Stomach smooth muscle (tissue), 2 donors: ENCODE measurements around the gene QSOX2.

Source experiments
- H3K27ac ChIP-seq: one replicate; pipeline ENCODE4 v1.7.0; 2013; ENCODE audit warnings: mild to moderate bottlenecking, low read length, inconsistent platforms
- H3K27me3 ChIP-seq, 2 donors: one replicate each; pipeline ENCODE4 v1.7.0; 2013; ENCODE audit warnings: low read length in 2 of 2; ENCODE audit not compliant: insufficient read depth in 2 of 2, control insufficient read depth in 1 of 2
- H3K36me3 ChIP-seq, 2 donors: one replicate each; pipeline ENCODE4 v1.7.0; 2013; ENCODE audit warnings: low read length in 2 of 2; ENCODE audit not compliant: control insufficient read depth in 2 of 2, insufficient read depth in 2 of 2
- H3K4me1 ChIP-seq: one replicate; pipeline ENCODE4 v1.7.0; 2013; ENCODE audit warnings: low read length; ENCODE audit not compliant: control insufficient read depth, insufficient read depth
- H3K4me3 ChIP-seq, 2 donors: one replicate each; pipeline ENCODE4 v1.7.0; 2013; ENCODE audit warnings: low read length in 2 of 2
- H3K9ac ChIP-seq, 2 donors: one replicate each; pipeline ENCODE4 v1.7.0; 2013; ENCODE audit warnings: low read length in 2 of 2, mild to moderate bottlenecking in 1 of 2
- H3K9me3 ChIP-seq, 2 donors: one replicate each; pipeline ENCODE4 v1.7.0; 2013; ENCODE audit warnings: low read length in 2 of 2; ENCODE audit not compliant: control insufficient read depth in 2 of 2
- donor health status: healthy.
- donor health status: Pancreatic carcinoma.

QSOX2 gene

DNA sequence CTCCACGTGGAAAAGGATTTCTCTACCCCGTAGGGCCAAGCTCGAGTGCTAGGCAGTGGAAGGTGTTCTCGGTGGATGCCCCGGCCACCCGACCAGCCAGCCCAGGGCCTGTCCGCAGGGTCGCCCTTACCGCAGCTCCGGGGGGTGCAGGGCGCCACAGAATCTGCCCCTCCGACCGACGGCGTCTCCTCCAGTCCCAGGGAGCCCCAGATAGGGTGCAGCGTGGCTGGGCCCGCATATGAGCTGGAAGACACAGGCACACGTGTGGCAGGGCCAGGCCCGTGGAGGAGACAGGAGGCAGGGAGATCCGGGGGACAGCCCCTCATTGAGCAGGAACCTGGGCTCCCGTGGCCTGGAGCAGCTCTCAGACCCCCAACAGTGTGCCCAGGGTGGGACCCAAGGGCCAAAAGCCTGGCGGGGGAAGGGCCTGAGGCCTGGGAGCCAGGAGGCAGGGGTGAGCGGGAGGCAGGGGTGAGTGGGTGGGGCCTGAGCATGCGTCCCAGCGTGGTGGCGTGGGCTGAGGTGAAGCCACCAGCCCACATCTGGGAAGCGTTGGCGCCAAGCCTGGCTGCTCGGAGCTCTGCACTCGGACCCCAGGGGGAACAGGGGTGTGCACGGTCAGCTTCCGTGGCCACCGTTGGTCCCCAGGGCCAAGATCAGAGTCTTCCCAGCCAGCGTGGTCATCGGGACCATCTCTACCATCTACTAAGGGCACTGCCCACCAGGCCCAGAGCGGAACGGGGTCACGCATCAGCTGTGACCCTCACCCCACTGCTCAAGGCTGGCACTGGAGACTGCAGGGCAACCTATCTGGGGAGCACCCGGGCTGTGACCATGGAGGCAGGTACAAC lies 36.0 kb upstream of the QSOX2 start:
- no peak overlapping the region for H3K27ac ChIP-seq
- H3K4me3 ChIP-seq: no peak overlapping the region
- no peaks in the 10 kb centered on the region for H3K36me3 ChIP-seq
- no peaks in the 10 kb centered on the region for H3K9me3 ChIP-seq
- H3K27me3 ChIP-seq: peaks cover 22 to 31% of the 10 kb centered on the region in 2 donors
- no peak overlapping the region for H3K9ac ChIP-seq
- H3K4me1 ChIP-seq: peaks cover 5% of the 10 kb centered on the region

DNA sequence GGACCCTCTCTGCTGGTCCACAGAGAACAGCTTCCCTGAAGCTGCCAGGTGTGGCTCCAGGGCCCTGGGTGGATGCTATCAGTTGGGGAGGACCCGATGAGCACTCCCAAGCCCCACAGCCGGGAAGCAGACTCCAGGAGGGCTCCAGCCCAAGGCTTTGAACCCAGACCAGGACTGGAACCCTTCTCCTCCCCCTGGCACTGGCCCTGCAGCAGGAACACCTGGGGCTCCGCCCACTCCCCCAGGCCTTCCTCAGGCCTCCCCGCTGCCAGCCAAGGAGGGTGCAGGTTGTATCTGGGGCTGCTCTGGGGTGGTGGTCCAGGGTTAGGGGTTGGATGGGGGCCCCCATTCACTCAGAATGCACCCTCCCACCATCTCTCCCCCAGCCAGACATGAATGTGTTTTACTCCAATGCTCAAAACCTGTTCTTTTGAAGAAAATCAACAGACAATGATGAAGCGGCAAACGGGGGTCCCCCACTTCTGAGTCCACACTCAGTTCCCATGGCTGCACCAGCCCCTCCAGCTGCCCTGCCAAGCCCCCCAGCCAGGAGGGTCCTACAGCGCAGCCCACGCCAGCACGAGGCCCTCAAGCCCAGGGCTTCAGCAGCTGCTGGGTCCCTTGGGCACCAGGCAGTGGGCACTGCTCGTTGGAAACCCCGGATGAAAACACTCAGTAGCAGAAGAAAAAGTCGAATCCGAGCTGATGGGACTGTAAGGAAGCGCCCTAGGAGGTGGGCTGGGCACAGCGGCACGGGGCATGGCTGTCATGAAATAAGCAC lies 35.1 kb upstream of the QSOX2 start:
- no peak overlapping the region for H3K9ac ChIP-seq
- H3K36me3 ChIP-seq: no peaks in the 10 kb centered on the region
- H3K27me3 ChIP-seq: peaks cover 20 to 28% of the 10 kb centered on the region in 2 donors
- H3K4me1 ChIP-seq: peaks cover 5% of the 10 kb centered on the region
- no peak overlapping the region for H3K27ac ChIP-seq
- H3K4me3 ChIP-seq: no peak overlapping the region
- no peaks in the 10 kb centered on the region for H3K9me3 ChIP-seq

DNA sequence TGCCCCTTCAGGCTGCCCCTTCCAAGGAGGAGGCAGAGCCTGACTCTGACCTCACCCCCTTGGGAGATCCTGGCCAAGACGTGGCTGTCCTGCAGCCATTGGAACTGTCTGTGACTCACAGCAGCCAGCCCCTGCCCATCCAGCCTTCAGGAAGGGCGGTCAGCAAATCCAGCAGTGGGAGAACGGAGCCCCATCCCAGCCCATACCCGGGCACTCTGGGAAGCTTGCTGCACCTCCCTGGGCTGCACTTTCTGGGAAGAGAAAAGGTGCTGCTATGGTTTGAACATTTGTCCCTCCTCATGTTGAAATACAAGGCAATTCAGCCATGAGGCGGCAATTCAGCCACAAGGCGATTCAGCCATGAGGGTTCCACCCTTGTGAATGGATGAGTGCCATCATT lies 33.9 kb upstream of the QSOX2 start:
- Histone ChIP-seq H3K27ac (no peak overlapping the region), H3K9me3 (no peaks in the 10 kb centered on the region), H3K27me3 (peaks cover 12 to 29% of the 10 kb centered on the region in 2 donors), H3K4me3 (no peak overlapping the region), H3K9ac (no peak overlapping the region), H3K4me1 (peaks cover 5% of the 10 kb centered on the region), H3K36me3 (no peaks in the 10 kb centered on the region)

DNA sequence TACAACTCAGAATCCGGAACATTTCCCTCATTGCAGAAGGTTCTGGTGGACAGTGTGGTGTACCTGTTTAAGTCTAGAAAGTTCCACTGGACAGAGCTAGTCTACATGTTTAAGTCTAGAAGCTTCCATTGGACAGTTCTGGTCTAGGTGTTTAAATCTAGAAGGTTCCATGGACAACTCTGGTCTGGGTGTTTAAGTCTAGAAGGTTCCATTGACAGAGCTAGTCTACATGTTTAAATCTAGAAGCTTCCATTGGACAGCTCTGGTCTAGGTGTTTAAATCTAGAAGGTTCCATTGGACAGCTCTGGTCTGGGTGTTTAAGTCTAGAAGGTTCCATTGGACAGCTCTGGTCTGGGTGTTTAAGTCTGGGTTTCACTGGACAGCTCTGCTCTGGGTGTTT lies 33.3 kb upstream of the QSOX2 start:
- peaks cover 5% of the 10 kb centered on the region for H3K4me1 ChIP-seq
- H3K27ac ChIP-seq: no peak overlapping the region
- no peaks in the 10 kb centered on the region for H3K9me3 ChIP-seq
- H3K9ac ChIP-seq: no peak overlapping the region
- no peaks in the 10 kb centered on the region for H3K36me3 ChIP-seq
- H3K4me3 ChIP-seq: no peak overlapping the region
- peaks cover 12 to 29% of the 10 kb centered on the region in 2 donors for H3K27me3 ChIP-seq

DNA sequence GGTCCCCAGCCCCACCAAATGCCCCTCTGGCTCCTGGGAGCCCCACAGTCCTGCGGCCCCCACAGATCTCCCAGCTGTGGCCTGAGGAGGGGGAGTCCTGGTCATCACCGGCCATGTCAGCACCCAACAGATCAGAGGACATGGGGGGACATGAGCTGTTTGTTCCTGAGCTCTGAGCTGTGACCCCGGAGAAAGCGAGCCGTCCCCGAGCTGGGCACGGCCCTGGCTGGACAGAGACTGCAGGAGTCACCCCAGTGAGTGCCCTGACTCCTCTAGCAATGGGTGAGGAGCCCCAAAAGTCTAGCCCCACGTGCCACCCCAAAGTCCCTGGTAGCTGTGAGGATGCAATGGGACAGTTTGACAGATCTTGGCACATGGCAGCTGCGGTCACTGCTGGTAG lies 32.6 kb upstream of the QSOX2 start:
- Histone ChIP-seq H3K4me3 (no peak overlapping the region), H3K27me3 (peaks cover 12 to 32% of the 10 kb centered on the region in 2 donors), H3K9ac (no peak overlapping the region), H3K4me1 (peaks cover under 1% of the 10 kb centered on the region), H3K36me3 (no peaks in the 10 kb centered on the region), H3K9me3 (no peaks in the 10 kb centered on the region), H3K27ac (no peak overlapping the region)

DNA sequence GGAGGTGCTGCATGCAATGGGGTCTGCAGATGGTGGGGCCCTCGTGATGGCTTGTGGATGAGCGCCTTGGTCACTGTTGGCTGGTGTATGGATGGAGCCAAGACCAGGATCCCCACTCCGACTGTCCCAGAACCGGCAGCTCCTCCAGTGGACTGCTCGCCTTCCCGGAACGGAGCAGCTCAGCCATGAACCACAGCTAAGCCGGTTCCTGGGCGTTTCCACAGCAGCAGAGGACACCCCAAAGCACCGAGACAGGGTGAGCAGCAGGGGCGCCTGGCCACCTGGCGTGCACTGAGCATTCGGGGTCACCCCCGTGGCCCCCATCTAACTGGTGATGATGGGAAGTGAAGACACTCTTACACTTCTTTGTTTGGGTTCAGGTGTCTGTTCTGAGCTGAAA lies 32.1 kb upstream of the QSOX2 start:
- Histone ChIP-seq H3K4me1 (no peaks in the 10 kb centered on the region), H3K9ac (no peak overlapping the region), H3K27ac (no peak overlapping the region), H3K36me3 (no peaks in the 10 kb centered on the region), H3K4me3 (no peak overlapping the region), H3K9me3 (no peaks in the 10 kb centered on the region), H3K27me3 (peaks cover 12 to 32% of the 10 kb centered on the region in 2 donors)

DNA sequence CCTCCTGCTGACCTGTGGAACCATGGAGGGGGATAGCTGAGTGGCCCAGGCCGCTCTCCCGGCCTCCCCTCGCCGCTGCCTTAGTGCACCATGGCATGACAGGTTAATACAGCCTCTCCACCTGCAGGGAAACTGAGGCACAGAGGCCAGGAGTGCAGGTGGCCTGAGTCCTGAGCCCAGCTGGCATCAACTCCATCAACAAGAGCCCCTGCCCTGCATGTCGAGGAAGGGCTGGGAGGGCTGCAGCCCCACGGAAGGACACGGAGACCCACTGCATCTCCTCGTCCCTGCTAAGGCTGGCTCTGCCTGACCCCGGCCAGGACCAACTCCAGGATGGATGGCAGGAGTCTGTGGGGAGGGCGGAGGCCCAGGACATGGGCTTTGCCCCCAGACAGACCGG lies 31.1 kb upstream of the QSOX2 start:
- H3K4me3 ChIP-seq: no peak overlapping the region
- no peaks in the 10 kb centered on the region for H3K9me3 ChIP-seq
- H3K4me1 ChIP-seq: no peaks in the 10 kb centered on the region
- peaks cover 5 to 29% of the 10 kb centered on the region in 2 donors for H3K27me3 ChIP-seq
- H3K27ac ChIP-seq: no peak overlapping the region
- H3K36me3 ChIP-seq: no peaks in the 10 kb centered on the region
- no peak overlapping the region for H3K9ac ChIP-seq

DNA sequence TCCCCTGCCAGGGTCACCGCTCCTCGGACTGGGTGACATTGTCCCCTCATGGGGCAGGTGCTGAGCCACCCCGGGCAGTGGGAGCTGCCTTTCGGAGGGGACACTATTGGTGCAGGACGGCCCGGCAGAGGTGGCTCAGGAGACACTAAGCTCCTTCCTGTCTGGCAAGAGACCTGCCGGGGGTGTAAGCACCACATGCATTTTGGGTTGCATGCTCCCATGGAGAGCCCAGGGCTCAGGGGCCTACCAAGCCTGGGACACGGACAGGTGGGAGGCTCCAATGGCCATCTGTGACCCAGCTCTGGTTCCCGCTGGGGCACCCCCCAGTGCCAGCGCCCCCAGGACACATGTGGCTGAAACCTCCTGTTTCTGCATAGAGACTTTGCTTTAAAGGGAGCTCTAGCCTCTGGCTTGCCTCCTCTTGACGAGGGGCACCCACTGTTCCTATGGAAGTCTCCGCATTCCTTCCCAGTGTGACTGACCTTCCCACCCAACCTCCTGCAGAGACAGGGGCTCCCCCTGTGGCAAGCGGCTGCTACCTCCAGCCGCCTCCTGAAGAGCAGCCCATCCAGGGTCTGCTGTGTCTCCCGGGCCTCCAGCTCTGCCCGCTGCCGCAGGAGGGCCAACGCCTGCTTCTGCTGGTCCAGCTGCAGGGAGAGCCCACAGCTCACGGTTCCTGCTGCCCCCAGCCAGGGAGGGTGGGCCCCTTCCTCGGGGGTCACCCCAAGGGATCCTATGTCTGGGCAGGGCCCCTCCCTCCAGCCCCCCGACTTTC lies 30.2 kb upstream of the QSOX2 start:
- Histone ChIP-seq H3K36me3 (no peaks in the 10 kb centered on the region), H3K9me3 (no peaks in the 10 kb centered on the region), H3K4me1 (no peaks in the 10 kb centered on the region), H3K9ac (no peak overlapping the region), H3K27me3 (peaks cover 5 to 26% of the 10 kb centered on the region in 2 donors), H3K4me3 (no peak overlapping the region), H3K27ac (no peak overlapping the region)

DNA sequence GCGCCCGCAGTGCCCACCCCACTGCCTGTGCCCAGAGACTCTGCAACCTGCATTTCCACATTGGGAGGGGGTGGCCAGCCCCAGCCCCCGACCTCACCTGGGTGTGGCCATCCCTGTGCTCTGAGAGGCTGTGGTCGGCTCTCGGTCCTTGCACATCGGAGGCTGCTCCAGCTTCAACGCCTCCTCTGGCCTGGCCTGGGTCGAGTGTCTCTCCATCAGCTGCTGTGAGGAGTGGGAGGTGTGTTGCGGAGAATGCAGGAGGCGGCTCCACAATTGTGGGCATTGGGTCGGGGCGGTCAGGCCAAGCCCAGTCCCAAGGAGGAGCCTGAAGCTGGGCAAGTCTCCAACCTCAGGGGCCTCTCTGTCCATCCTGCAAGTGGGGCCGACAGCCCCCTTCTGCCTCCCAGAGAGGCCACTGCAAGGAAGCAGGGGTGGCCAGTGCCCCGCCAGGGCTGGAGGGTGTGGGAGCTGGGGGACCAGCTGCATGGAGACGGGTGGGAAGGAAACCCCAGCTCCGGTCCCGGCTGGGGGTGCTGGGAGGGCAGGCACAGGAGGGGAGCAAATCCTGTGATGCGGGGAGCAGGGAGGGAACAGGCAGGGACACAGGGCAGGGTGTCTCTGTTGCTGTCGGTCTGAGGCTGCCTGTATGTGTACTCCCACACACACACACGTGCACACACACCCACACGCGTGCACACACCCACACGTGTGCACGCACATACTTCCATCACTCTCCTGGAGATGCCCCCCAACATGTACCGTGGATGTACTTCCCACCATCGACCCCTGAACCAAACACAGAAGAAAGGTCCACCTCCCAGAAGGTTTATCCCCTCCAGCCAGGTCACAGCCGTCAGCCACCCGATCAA lies 29.4 kb upstream of the QSOX2 start:
- H3K4me1 ChIP-seq: no peaks in the 10 kb centered on the region
- no peaks in the 10 kb centered on the region for H3K9me3 ChIP-seq
- H3K36me3 ChIP-seq: no peaks in the 10 kb centered on the region
- H3K4me3 ChIP-seq: no peak overlapping the region
- H3K27ac ChIP-seq: no peak overlapping the region
- no peak overlapping the region for H3K9ac ChIP-seq
- H3K27me3 ChIP-seq: peaks cover 5 to 26% of the 10 kb centered on the region in 2 donors
